IMR-90 (cell line): ENCODE measurements around the gene NPY4R2. TPM values are rescaled to one million over a fixed set of nuclear protein-coding genes. Genes with fewer than 3 reads are reported as not detected.
"Not testable (repeated sequence)": the region's sequence is repeated elsewhere in the genome, so short reads cannot be mapped to it uniquely, and the experiment has no call there.

Experiments
- ATAC-seq: fragments of 200-7000 bp; cut with Tn5 transposase; 2 replicates; pipeline ENCODE4 v1.9.1; 2020; ENCODE audit warnings: low read depth, mild to moderate bottlenecking, moderate library complexity
- BruUV-seq: library from RNA; stranded (reverse); fragments of 400-500 nt; replicated peaks from 2 replicates; lab custom pipeline; 2021; lab: Mats Ljungman, UMichigan
- CTCF ChIA-PET: fragments of 300-600 bp; formaldehyde crosslinking; extraction: SDS; loops from one replicate; lab custom pipeline; 2021; ENCODE audit warnings: antibody characterized with exemption; lab: Yijun Ruan, JAX
- POLR2A ChIA-PET: fragments of 300-600 bp; sonication (Branson Sonifier 250); formaldehyde crosslinking; loops from one replicate; lab custom pipeline; 2022; ENCODE audit warnings: antibody characterized with exemption; ENCODE audit not compliant: unreplicated experiment; lab: Charles Lee
- DNase-seq: peaks from one replicate; pipeline ENCODE4 v3.0.0; 2013
- H2AFZ ChIP-seq: replicated peaks from 2 replicates; pipeline ENCODE3; 2013; ENCODE audit warnings: low read length, mild to moderate bottlenecking; ENCODE audit not compliant: poor library complexity
- H2AK5ac ChIP-seq: 2 replicates; pipeline ENCODE4 v1.6.1; 2013; ENCODE audit warnings: low read depth, low read length, inconsistent platforms
- H2AK9ac ChIP-seq: replicated peaks from 2 replicates; pipeline ENCODE3; 2013; ENCODE audit warnings: mild to moderate bottlenecking, low read depth, low read length, moderate library complexity; ENCODE audit not compliant: poor library complexity
- H2BK120ac ChIP-seq: 2 replicates; pipeline ENCODE4 v1.6.1; 2013; ENCODE audit warnings: low read depth, low read length, inconsistent platforms
- H2BK15ac ChIP-seq: 3 replicates; pipeline ENCODE4 v1.6.1; 2013; ENCODE audit warnings: low read depth, low read length, inconsistent platforms
- H2BK20ac ChIP-seq: 2 replicates; pipeline ENCODE4 v1.6.1; 2013; ENCODE audit warnings: low read depth, mild to moderate bottlenecking, inconsistent platforms, low read length, moderate library complexity
- H2BK5ac ChIP-seq: 2 replicates; pipeline ENCODE4 v1.6.1; 2013; ENCODE audit warnings: mild to moderate bottlenecking, low read depth, low read length, inconsistent platforms; ENCODE audit not compliant: poor library complexity, severe bottlenecking
- H3K14ac ChIP-seq: replicated peaks from 2 replicates; pipeline ENCODE4 v1.6.1; 2013; ENCODE audit warnings: low read depth, low read length, inconsistent platforms
- H3K18ac ChIP-seq: 2 replicates; pipeline ENCODE4 v1.6.1; 2013; ENCODE audit warnings: low read depth, low read length, control low read depth
- H3K23ac ChIP-seq: 2 replicates; pipeline ENCODE4 v1.6.1; 2013; ENCODE audit warnings: low read depth, low read length, inconsistent platforms
- H3K27ac ChIP-seq: 2 replicates; pipeline ENCODE4 v1.5.1; 2013; ENCODE audit warnings: mild to moderate bottlenecking, control low read depth, low read length; ENCODE audit not compliant: insufficient read depth
- H3K27me3 ChIP-seq: 2 replicates; pipeline ENCODE4 v1.6.1; 2013; ENCODE audit warnings: low read length; ENCODE audit not compliant: control insufficient read depth, insufficient read depth
- H3K36me3 ChIP-seq: 2 replicates; pipeline ENCODE4 v1.6.1; 2013; ENCODE audit warnings: low read length, mixed read lengths; ENCODE audit not compliant: control insufficient read depth, insufficient read depth
- H3K4ac ChIP-seq: 2 replicates; pipeline ENCODE4 v1.6.1; 2013; ENCODE audit warnings: low read depth, low read length, inconsistent platforms
- H3K4me1 ChIP-seq: 2 replicates; pipeline ENCODE4 v1.6.1; 2013; ENCODE audit warnings: low read length, mixed read lengths; ENCODE audit not compliant: control insufficient read depth, insufficient read depth
- H3K4me2 ChIP-seq: 2 replicates; pipeline ENCODE4 v1.6.1; 2013; ENCODE audit warnings: low read depth, mild to moderate bottlenecking, control low read depth, low read length, moderate library complexity
- H3K4me3 ChIP-seq: 2 replicates; pipeline ENCODE4 v1.5.1; 2013; ENCODE audit warnings: low read depth, mild to moderate bottlenecking, control low read depth, low read length, moderate library complexity; ENCODE audit not compliant: insufficient read depth
- H3K56ac ChIP-seq: 2 replicates; pipeline ENCODE4 v1.6.1; 2013; ENCODE audit warnings: low read length, inconsistent platforms; ENCODE audit not compliant: insufficient read depth; ENCODE audit errors: extremely low read depth
- H3K79me1 ChIP-seq, 2 experiments: 2 replicates each; pipeline ENCODE4 v1.6.1; 2013; ENCODE audit warnings: low read length in 2 of 2, inconsistent platforms in 1 of 2, low read depth in 1 of 2
- H3K9ac ChIP-seq: 2 replicates; pipeline ENCODE4 v1.6.1; 2013; ENCODE audit warnings: low read depth, low read length, control low read depth
- H3K9me1 ChIP-seq: 2 replicates; pipeline ENCODE4 v1.6.1; 2013; ENCODE audit warnings: low read length, inconsistent platforms; ENCODE audit not compliant: insufficient read depth
- H3K9me3 ChIP-seq: 2 replicates; pipeline ENCODE4 v1.6.1; 2013; ENCODE audit warnings: low read length; ENCODE audit not compliant: control insufficient read depth, insufficient read depth
- H4K20me1 ChIP-seq: 2 replicates; pipeline ENCODE4 v1.6.1; 2013; ENCODE audit warnings: low read length, inconsistent platforms; ENCODE audit not compliant: insufficient read depth
- H4K5ac ChIP-seq: 2 replicates; pipeline ENCODE4 v1.6.1; 2013; ENCODE audit warnings: mild to moderate bottlenecking, low read depth, low read length, control low read depth
- H4K8ac ChIP-seq, 2 experiments: 2 replicates each; pipeline ENCODE4 v1.6.1; 2013; ENCODE audit warnings: low read depth in 2 of 2, low read length in 2 of 2, control low read depth in 1 of 2, inconsistent platforms in 1 of 2
- H4K91ac ChIP-seq: 2 replicates; pipeline ENCODE4 v1.6.1; 2013; ENCODE audit warnings: low read depth, low read length, inconsistent platforms; ENCODE audit not compliant: insufficient read depth
- WGBS, 2 experiments: methylation state at CpG; one replicate each; pipeline versions ENCODE4 v1.1.5 to v1.1.7; 2013; ENCODE audit warnings: missing lambda C conversion rate in 2 of 2; ENCODE audit not compliant: insufficient read length in 1 of 2; ENCODE audit errors: extremely low coverage in 2 of 2; 5-methylcytosine and 5-hydroxymethylcytosine counted together
- dilution Hi-C: fragments of 300-500 bp; cut with HindIII; formaldehyde crosslinking; loops from one replicate; pipeline ENCODE4 v1.14.3; 2018; ENCODE audit warnings: low sequenced_read_pairs; ENCODE audit not compliant: unreplicated experiment
- in situ Hi-C: fragments of 300-500 bp; cut with MboI; formaldehyde crosslinking; loops from 3 replicates; pipeline ENCODE4 v1.14.3; 2019; ENCODE audit warnings: low sequenced_read_pairs, inconsistent platforms, mixed read lengths
- intact Hi-C: fragments of 100-400 bp; cut with micrococcal nuclease; formaldehyde crosslinking; loops from 2 replicates; pipeline ENCODE4 v1.10.0; 2022
- polyA plus RNA-seq, 3 experiments: library from polyadenylated mRNA; depleted of rRNA; stranded (reverse); fragments of >200 nt; gene quantifications; 2 replicates each; pipeline ENCODE4 v1.2.3, GENCODE V29; 2012; ENCODE audit warnings: low replicate concordance in 1 of 3
- total RNA-seq: library from RNA; depleted of rRNA; stranded (reverse); fragments of >200 nt; gene quantifications from 2 replicates; pipeline ENCODE4 v1.2.3, GENCODE V29; 2012

Gene NPY4R2
- total and polyA plus RNA-seq, 2 of the 4 experiments (the other 2 are of a cell fraction), result 0.36 to 0.38 TPM

- H3K4me2 ChIP-seq, H3K9me1 ChIP-seq, DNase-seq, dilution Hi-C loops, H2BK15ac ChIP-seq, intact Hi-C loops, H3K27ac ChIP-seq, H2AK5ac ChIP-seq, H3K4me3 ChIP-seq, H2BK20ac ChIP-seq, H3K79me1 ChIP-seq, H3K4ac ChIP-seq, ATAC-seq, H2BK120ac ChIP-seq, H4K91ac ChIP-seq, H3K56ac ChIP-seq, CTCF ChIA-PET, H4K20me1 ChIP-seq, in situ Hi-C loops, H3K9ac ChIP-seq, H3K27me3 ChIP-seq, H3K4me1 ChIP-seq, H2AK9ac ChIP-seq, H2AFZ ChIP-seq, H4K8ac ChIP-seq, H3K23ac ChIP-seq, BruUV-seq, H3K9me3 ChIP-seq, H3K36me3 ChIP-seq, H4K5ac ChIP-seq, POLR2A ChIA-PET, H3K14ac ChIP-seq, H2BK5ac ChIP-seq, H3K18ac ChIP-seq: not testable (repeated sequence)
- no CpG with 5 or more reads among the region's 8 CpGs for WGBS, 2 experiments
Measured at GRCh38 chr10:47871485-47872180, 46.8 kb upstream of the NPY4R2 start.

- dilution Hi-C loops, in situ Hi-C loops, H3K23ac ChIP-seq, H3K9me1 ChIP-seq, BruUV-seq, H3K18ac ChIP-seq, H2BK120ac ChIP-seq, H3K4me3 ChIP-seq, H3K36me3 ChIP-seq, H3K79me1 ChIP-seq, H3K4me1 ChIP-seq, DNase-seq, H4K5ac ChIP-seq, H3K56ac ChIP-seq, H3K9ac ChIP-seq, H3K9me3 ChIP-seq, CTCF ChIA-PET, H2AFZ ChIP-seq, H3K4me2 ChIP-seq, H2AK5ac ChIP-seq, H4K20me1 ChIP-seq, H2BK20ac ChIP-seq, H4K91ac ChIP-seq, H4K8ac ChIP-seq, POLR2A ChIA-PET, H2BK5ac ChIP-seq, H2BK15ac ChIP-seq, H3K4ac ChIP-seq, H2AK9ac ChIP-seq, intact Hi-C loops, H3K14ac ChIP-seq, H3K27ac ChIP-seq, H3K27me3 ChIP-seq: not testable (repeated sequence)
- no CpG with 5 or more reads among the region's 5 CpGs for WGBS, 2 experiments
- peak; percentile 54 for ATAC-seq
Measured at GRCh38 chr10:47872236-47872635, 46.2 kb upstream of the NPY4R2 start.
